GM19395 (cell line): ENCODE results near the gene TMEM14A.
A peak's percentile ranks its signal among the peaks of the same experiment; 100 is the strongest.

Experiments
- ATAC-seq: cut with Tn5 transposase; IDR thresholded peaks from one replicate; pipeline ENCODE4 v1.9.1; 2021; ENCODE audit warnings: mild to moderate bottlenecking, moderate library complexity; ENCODE audit not compliant: unreplicated experiment

TMEM14A gene, protein sequence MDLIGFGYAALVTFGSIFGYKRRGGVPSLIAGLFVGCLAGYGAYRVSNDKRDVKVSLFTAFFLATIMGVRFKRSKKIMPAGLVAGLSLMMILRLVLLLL

DNA sequence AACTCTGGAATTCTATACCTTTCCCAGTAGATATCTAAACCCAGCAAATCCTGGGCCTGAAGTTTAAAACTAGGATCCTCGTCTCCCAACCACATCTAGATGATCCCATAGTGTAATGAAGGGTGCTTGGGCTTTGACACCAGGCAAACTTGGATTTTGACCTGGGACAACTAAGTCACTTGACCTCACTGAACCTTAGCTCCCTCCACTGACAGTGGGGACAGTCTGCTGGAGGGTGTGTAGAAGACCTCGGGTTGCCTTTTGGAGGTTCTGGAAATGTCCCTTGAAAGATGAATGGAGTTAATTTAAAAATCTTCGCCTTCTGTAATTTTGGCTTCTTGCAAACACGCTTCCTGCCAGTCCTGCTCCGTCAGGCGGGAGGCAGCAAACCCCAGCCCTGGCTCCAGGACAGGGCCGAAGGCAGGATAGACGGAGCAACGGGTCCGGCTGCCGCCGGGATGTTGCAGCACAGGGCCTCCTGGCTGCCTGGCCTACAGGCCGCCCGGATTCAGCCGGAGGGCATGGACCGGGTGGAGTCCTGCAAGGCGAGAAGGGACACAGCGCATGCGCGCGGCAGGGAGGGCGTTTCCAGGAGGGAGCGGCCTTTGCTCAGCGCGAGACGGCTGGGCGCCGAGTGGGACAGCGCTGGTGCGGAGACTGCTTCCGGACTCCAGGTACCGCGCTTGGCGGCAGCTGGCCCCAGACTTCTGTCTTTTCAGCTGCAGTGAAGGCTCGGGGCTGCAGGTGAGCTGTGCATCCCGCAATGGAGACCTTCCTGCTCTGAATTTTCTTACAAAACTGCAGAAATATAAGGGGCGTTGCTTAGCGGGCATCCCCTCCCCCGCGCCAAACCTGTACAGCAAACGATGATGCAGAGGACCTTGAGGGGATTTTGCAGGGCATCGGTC, at the start of gene TMEM14A:
Gene TMEM14A (plus strand): TSS at position 612 of the 908 bp plus-strand sequence. CDS start 5,990 bp downstream, outside the sequence.
- ATAC-seq: peak; percentile 96

DNA sequence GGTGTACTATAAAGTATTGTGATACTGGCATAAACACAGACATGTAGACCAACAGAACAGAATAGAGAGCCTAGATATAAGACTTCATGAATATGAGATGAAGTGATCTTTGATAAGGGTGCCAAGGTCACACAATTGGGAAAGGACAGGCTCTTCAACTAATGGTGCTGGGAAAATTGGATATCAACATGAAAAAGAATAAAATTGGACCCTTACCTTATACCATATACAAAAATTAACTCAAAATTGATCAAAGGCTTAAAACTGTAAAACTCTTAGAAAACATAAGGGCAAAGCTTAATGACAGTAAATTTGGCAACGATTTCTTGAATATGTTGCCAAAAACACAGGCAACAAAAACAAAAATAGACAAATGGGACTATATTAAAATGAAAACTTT, 49.3 kb upstream of the TMEM14A start:
- ATAC-seq: no peak

DNA sequence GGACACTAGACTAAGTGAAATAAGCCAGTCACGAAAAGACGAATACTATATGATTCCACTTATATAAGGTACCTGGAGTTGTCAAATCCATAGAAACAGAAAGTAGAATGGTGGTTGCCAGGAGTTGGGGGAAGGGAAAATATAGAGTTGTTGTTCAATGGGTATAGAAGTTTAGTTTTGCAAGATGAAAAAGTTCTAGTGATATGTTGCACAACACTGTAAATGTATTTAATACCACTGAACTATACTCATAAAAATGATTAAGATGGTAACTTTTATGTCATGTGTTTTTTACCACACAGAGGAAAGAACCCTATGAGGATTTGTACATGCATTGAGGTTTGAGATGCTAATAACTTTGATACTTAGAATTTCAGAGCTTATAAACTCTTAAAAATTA, 48.1 kb upstream of the TMEM14A start:
- no peak for ATAC-seq

DNA sequence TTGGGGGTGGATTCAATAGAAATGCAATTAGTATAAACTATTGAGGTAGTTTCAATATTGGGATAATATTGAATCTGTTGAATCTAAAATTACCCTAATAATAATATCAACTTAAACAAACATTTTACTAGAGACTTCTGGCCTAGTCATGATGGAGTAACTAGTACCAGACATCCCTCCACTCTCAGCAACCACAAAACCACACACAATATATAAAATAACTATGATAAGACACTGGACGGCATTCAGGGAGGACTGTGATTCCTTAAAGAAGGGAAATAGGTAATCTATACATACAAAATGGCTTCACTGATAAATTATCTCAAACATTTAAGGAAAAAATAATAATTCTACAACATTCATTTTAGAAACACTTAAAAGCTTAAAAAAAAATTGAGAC, 38.9 kb upstream of the TMEM14A start:
- no peak for ATAC-seq

DNA sequence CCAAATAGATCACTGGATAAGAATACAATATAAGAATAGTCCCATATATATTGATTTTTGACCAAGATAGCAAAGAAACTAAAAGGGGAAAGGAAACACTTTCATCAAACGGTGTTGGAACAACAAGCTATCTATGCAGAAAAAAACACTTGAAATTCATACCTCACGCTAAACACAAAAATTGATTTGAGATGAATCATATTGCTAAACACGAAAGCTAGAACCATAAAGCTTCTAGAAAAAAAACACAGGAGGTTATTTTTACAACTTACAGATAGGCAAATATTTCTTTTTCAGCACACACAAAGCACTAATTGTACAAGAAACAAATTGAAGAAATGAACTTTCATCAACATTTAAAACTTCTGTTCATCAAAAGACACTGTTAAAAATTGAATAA, 36.7 kb upstream of the TMEM14A start:
- no peak for ATAC-seq

DNA sequence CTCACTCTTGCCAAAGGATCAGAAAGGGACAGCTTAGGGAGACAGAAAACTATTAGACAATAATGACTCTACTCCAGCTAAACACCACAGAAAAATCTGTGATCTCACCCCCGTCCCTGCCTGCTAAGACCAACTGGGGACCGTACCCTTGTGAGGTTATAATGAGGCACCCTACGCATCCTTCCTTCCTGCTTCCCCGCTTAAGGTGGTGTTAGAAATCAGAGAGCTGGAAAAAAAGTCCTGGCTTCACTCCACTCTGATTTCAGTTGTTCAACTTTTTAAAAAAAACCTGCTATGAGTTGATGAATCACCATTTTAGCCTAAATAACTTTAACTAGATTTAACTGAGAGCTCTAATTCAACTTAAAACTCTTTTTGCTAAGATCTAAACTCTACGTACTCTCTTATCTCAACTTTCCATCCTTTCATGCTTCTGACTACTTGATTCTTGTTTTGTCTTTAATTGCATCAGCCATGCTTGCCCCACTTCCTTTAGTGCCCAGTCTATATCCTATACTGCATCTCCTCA, 35.8 kb upstream of the TMEM14A start:
- ATAC-seq: no peak

DNA sequence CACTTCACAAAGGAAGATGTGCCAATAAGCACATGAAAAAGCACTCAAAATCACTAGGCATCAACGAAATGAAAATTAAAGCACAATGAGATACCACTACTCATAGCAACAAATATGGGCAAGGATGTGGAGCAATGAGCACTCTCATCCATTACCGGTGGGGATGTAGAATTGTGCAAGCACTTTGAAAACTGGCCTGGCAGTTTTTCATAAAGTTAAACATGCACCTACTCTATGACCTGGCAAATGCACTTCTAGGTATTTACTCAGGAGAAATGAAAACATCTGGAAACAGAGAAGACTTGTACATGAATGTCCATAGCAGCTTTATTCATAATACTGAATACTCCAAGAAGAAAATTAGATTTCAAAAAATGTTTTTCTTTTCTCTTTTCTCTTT, 34.1 kb upstream of the TMEM14A start:
- no peak for ATAC-seq

DNA sequence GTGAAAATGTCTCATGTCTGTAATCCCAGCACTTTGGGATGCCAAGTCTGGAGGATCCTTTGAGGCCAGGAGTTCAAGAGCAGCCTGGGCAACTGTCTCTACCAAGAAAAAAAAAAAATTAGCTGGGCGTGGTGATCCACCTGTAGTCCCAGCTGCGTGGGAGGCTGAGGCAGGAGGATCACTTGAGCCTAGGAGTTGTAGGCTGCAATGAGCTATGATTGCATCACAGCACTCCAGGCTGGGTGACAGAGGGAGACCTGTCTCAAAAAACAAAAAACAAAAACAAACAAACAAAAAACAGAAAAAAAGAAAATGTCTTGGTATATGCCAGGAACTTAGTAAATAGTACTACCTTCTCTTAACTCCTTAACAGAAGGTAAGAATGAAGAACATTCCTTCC, 31.4 kb upstream of the TMEM14A start:
- no peak for ATAC-seq

DNA sequence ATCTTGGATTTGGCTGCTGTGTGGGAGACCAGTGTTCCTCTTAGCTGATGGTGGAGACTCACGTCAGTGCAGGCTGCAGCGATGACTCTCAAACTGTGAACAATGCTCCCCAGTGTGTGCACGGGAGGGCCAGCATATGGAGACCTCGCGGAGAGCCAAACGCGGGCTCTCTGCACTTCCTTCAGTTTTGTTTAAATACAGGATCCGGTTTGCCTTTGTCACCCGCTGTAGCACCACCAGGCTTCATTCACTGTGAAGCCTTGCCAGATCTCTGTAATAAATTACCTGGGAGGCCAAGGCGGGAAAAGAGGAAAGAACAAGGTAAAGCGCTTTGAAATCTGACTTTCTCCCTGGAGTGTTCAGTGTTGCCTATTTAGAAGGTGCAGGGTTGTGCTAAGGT, 30.7 kb upstream of the TMEM14A start:
- ATAC-seq: no peak

DNA sequence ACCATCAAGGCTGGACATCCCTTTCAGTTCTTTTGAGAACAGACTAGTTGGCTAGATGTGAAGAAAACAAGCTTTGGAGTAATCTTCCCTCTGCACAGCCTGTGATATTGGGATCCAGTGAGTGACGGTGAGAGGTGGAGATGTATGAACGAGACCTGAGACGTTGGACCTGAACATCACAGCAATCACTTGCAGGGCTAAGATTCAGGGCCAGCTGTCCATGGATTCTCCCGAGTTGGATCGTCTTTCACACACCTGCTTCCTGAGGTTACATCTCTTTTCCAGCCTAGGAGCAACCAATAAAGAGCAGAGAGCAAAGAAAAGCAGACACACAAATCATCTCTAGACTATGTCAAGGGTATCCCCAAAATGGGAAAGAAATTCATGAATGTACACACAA, 30.0 kb upstream of the TMEM14A start:
- no peak for ATAC-seq

DNA sequence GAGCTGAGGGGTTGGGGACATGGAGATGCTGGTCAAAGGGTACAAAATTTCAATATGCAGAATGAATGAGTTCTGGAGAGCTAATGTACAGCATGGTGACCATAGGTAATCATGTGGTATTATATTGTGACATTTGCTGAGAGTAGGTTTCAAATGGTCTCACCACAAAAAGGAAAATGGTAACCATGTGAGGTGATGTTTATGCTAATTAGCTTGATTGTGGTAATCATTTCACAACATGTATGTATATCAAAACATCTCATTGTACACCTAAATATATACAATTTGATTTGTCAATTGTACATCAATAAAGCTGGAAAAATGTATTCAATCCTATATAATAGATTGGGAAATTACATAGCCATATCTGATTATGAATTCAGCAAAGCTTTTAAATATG, 29.5 kb upstream of the TMEM14A start:
- ATAC-seq: no peak

DNA sequence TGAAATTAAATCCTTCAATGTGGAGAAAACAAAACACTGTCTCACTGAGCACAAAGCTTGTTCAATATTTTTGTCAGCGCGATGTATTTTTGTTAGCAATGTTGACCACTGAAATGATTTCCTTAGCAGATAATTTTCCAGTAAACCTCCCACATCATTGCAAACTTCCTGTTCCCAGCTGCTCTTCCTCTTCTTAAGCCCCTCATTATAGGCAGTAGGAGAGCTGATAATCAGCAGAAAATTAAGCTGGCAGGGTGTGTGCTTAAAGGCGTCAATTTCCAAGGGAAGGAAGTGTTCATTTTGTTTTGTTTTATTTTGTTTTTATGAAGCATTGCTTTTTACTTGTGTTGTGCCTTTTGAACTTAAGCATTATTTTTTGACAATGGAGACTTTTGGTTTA, 29.1 kb upstream of the TMEM14A start:
- no peak for ATAC-seq

DNA sequence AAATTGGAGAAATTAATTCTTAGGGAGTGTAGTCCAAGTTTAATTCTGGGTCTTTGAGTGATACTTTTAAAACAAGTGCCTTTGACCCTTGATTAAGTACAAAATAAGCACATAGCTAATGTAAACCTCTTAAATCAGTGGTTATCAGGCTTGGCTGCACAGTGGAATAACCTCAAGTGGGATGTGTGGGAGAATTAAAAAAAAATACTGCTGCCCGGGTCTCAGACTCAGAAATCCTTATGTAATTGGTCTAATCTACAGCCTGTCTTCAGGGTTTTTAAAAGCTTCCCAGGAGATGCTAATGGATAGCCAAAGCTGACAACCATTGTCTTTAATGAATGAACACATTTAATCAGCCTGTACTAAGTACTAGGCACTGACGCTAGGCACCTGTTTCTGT, 28.5 kb upstream of the TMEM14A start:
- no peak for ATAC-seq

DNA sequence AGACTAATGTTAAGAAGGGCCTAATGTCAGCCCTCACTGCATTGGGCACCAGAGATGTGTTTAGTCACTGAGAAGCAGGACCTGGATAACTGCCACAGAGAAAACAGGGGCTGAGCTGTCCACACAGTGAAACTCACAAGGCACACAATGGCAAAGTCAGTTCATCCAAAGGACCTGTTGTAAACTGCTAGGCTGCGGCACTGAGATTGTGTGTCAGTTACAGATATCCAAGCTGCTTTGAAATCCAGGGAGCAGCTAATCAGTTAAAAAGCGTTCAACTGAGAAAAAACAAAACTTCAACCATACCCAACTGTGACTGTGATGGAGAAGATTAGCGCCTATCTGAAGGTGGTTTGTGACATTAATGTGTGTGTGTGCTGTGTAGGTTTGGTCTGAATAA, 27.8 kb upstream of the TMEM14A start:
- ATAC-seq: no peak

DNA sequence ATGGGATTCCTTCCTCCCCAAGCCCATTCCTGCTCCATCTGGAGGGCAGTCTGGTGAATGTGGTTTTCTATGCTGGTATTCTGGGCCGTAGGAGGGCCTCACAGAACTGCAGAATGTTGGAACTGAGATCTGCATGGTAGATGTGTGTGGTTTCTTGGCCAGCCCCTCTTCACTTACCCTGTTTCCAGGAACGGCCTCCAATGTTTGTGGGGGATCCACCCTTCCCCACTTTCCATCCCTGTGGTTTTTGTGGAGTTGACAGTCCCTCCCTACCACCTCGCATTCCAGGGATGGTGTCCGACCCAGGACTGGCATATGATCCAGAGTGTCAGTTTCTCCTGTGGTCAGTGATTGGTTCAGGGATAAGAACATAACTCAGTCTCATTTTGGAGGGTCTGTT, 26.7 kb upstream of the TMEM14A start:
- no peak for ATAC-seq

DNA sequence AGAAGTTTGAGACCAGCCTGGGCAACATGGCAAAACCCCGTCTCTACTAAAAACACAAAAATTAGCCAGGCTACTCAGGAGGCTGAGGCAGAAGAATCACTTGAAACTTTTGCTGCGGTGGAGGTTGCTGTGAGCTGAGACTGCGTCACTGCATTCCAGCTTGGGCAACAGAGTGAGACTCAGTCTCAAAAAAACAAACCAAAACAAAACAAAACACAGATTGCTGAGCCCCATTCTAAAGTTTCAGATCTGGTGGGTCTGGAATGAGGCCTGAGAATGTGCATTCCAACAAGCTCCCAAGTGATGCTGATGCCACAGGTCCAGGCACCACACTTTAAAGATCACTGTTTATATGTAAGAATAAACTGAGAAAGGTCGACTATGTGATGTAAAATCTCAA, 24.9 kb upstream of the TMEM14A start:
- ATAC-seq: no peak

DNA sequence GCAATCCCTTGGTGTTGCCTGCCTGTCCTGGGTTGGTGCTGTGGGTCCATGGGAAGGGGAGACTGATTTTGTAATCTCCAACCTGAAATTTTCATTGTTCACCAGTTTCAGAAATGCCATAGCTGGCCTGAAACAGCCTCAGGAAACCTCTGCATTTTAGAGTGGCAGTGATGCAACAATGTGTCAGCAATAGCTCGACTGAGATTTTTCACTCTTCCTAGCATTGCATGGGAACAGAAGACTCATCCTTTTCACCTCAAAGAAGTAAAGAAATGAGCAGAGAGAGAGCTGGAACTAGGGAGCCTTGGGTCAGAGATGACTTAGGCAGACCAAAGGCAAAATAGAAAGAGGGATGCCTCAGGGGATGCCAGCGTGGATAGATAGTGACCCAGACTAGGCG, 23.7 kb upstream of the TMEM14A start:
- ATAC-seq: no peak

DNA sequence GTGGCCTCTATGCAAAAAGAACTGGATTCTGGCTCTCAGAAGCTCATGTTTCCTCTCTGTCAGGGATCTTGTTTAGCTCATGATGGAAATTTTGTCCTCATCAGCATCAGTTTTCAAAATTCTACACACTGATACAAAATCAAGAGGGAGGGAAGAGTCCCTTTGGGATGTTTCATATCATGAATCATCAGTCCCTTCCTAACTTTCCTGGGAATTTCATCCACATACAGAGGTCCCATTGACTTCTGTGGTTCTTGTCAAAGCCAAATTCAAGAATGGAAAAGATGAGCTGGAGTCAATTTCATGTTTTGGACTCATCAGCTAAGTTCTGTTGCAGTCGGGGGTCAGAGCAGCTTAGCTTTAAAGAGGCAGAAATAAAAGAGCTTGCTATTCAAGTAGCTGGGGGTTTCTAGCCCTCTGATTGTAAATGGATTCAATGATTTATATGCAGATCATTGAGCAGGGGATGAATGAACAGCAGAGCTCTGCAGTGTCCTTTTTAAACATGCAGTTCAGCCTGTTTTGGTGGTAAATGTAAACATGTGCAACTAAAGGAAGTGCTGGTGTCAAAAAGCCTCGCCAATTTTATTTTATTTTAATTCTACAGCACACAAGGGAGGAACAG, 21.3 kb upstream of the TMEM14A start:
- no peak for ATAC-seq

DNA sequence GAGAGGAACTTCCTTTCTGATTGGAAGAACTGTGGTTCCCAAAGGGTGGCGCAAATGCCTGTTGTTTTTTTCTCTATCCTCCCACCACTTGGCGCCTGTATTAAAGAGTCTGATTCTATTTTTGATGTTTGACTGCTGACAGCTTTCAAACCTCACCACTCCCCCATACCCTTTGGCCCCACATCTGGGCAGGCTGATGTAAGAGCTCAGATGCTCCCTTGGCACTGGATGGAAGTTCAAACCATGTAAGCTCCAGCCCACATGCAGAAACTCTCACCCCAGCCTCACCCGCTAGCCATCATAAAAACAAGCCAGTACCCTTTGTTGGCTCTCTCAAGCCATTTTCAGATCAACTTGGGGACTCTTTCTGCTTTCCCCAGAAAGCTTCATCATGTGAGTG, 20.0 kb upstream of the TMEM14A start:
- ATAC-seq: no peak

DNA sequence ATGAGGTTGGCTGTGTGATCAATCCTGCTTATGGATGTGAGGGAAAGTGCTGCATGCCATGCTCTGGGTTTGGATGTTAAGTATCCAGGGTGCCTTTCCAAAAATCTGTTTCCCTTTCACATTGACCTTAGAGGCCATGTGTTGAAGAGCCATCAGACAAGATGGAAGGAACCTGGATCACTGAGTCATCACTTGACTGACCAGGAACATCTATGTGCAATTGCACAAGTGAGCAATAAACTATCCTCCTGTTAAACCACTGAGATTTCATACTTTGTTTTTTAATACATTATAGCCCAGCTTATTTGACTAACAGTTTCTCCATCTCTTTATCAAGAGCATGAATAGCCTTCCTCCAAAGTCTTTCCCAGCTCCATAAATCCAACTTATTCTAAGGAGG, 17.8 kb upstream of the TMEM14A start:
- ATAC-seq: no peak

DNA sequence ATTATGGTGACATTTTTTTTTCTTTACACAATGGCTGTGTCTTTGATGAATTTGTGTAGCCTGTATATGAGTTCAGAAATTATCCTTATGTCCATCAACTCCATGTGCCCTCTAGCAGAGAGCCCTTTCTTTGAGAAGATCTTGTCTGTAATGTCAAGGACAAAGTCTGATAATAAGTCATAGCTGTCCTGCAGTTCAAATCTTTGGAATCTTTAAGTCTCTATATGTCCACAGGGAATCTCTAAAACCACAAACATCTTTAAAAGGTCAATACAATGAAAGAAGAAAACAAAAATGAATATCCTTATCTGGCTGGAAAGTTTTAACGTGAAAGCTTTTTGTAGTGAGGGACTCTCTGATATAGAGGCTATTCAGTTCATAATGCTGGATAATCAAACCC, 16.9 kb upstream of the TMEM14A start:
- ATAC-seq: no peak

DNA sequence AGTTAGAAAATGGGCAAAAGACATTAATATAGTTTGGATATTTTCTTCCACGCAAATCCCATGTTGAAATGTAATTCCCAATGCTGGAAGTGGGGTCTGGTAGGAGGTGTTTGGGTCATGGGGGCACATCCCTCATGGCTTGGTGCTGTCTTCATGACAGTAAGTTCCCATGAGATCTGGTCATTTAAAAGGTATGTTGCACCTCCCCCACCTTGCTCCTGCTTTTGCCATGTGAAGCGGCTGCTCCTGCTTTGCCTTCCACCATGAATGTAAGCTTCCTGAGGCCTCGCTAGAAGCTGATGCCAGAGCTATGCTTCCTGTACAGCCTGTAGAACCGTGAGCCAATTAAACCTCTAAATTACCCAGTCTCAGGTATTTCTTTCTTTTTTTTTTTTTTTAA, 16.3 kb upstream of the TMEM14A start:
- ATAC-seq: no peak
